HL-60 (cell line): ENCODE data around the gene AHSG.

Experiments
- DNase-seq, 2 experiments: peaks; one replicate each; pipeline ENCODE4 v3.0.0-alpha.2; 2010 to 2020; ENCODE audit warnings: low read depth in 1 of 2, low spot score in 1 of 2
- H3K27ac ChIP-seq: fragments of 250-450 bp; sonication (Bioruptor Pico); replicated peaks from 2 replicates; pipeline ENCODE4 v1.5.1; 2020; ENCODE audit warnings: mild to moderate bottlenecking, moderate library complexity
- H3K27me3 ChIP-seq: fragments of 250-450 bp; sonication (Bioruptor Pico); 2 replicates; pipeline ENCODE4 v1.5.1; 2021; ENCODE audit warnings: mild to moderate bottlenecking, moderate library complexity; ENCODE audit not compliant: insufficient read depth, poor library complexity, severe bottlenecking
- H3K4me3 ChIP-seq: replicated peaks from 2 replicates; pipeline ENCODE4 v1.5.1; 2011; ENCODE audit warnings: mild to moderate bottlenecking, control low read depth, low read length; ENCODE audit not compliant: insufficient read depth
- GABPA ChIP-seq: IDR thresholded peaks from 2 replicates; pipeline ENCODE4 v1.6.1; 2012; ENCODE audit warnings: low read depth
- POLR2AphosphoS5 ChIP-seq: IDR thresholded peaks from 2 replicates; pipeline ENCODE4 v1.6.1; 2012; ENCODE audit warnings: low read depth
- SPI1 ChIP-seq: IDR thresholded peaks from 2 replicates; pipeline ENCODE4 v1.6.1; 2012; ENCODE audit warnings: low read depth, mild to moderate bottlenecking, borderline replicate concordance
- TF ChIP-seq, protein P1 (sequence below): IDR thresholded peaks from 2 replicates; pipeline ENCODE4 v1.6.1; 2012; ENCODE audit warnings: low read depth; ENCODE audit not compliant: insufficient replicate concordance
- TF ChIP-seq, protein P2 (sequence below): IDR thresholded peaks from one replicate; pipeline ENCODE4 v1.5.1; 2011; ENCODE audit warnings: low read length, control low read depth, inconsistent platforms; ENCODE audit not compliant: insufficient read depth

Gene AHSG

DNA sequence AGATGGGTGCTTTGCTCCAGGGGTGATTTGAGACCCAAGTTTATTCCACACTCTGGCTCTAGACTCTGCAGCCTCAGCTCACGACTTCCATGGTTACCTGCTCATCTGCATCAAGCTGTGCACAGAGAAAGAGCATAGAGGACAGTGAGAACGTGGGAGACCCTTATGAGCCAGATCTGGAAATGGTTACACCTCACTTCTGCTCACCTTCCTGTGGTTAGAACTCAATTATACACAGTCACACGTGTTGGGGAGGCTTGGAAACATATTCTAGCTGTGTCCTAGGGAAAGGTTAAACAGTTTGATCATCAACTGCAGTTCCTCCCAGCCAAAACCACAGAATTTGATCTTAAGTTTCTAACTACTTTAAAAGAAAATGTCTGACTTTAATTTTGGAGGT, 29.2 kb downstream of the AHSG start:
- TF ChIP-seq SPI1 (no peak), GABPA (no peak), POLR2AphosphoS5 (no peak)
- no peak overlapping the region for H3K27ac ChIP-seq
- no peak overlapping the region for H3K4me3 ChIP-seq
- H3K27me3 ChIP-seq: peaks cover 14% of the 10 kb centered on the region
- DNase-seq: no peak

DNA sequence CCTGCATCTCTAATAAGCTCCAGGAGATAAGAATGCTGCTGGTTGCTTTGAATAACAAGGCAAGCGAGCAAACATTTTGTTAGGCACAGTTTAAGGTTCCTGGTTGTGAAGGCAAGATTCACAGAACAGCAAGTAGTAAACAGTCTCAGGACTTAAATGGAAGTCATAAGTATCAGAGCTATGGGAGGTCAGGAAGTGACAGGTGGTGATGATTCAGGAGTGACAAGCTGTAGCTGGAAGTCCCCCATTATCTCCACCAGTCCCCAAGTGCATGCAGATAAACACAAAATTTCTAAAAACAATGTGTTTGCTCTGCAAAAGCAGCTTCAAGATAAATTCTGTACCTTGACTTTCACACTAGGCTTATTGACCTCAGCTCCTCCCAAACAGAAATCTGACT, 30.6 kb downstream of the AHSG start:
- Histone ChIP-seq H3K4me3 (no peak overlapping the region), H3K27me3 (peaks cover 14% of the 10 kb centered on the region)
- no peak for DNase-seq

DNA sequence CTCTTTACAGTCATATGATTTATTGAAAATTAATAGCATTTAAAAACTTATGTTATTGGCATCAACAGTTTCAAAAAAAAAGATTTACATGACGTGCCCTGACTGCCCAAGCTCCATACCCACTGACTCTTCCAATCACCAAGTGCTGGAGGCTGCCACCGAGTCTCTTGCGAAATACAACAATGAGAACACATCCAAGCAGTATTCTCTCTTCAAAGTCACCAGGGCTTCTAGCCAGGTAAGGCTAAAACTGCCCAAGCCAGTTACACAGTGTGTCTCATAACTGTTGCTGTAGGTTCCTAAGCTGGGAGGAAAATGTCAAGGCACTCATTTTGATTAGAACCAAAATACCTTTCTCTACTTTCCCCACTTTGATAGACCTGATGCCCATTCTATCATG, 31.8 kb downstream of the AHSG start:
- H3K4me3 ChIP-seq: no peak overlapping the region
- H3K27ac ChIP-seq: no peak overlapping the region
- DNase-seq: no peak
- TF ChIP-seq, protein P1, sequence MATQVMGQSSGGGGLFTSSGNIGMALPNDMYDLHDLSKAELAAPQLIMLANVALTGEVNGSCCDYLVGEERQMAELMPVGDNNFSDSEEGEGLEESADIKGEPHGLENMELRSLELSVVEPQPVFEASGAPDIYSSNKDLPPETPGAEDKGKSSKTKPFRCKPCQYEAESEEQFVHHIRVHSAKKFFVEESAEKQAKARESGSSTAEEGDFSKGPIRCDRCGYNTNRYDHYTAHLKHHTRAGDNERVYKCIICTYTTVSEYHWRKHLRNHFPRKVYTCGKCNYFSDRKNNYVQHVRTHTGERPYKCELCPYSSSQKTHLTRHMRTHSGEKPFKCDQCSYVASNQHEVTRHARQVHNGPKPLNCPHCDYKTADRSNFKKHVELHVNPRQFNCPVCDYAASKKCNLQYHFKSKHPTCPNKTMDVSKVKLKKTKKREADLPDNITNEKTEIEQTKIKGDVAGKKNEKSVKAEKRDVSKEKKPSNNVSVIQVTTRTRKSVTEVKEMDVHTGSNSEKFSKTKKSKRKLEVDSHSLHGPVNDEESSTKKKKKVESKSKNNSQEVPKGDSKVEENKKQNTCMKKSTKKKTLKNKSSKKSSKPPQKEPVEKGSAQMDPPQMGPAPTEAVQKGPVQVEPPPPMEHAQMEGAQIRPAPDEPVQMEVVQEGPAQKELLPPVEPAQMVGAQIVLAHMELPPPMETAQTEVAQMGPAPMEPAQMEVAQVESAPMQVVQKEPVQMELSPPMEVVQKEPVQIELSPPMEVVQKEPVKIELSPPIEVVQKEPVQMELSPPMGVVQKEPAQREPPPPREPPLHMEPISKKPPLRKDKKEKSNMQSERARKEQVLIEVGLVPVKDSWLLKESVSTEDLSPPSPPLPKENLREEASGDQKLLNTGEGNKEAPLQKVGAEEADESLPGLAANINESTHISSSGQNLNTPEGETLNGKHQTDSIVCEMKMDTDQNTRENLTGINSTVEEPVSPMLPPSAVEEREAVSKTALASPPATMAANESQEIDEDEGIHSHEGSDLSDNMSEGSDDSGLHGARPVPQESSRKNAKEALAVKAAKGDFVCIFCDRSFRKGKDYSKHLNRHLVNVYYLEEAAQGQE: no peak
- TF ChIP-seq, protein P2, sequence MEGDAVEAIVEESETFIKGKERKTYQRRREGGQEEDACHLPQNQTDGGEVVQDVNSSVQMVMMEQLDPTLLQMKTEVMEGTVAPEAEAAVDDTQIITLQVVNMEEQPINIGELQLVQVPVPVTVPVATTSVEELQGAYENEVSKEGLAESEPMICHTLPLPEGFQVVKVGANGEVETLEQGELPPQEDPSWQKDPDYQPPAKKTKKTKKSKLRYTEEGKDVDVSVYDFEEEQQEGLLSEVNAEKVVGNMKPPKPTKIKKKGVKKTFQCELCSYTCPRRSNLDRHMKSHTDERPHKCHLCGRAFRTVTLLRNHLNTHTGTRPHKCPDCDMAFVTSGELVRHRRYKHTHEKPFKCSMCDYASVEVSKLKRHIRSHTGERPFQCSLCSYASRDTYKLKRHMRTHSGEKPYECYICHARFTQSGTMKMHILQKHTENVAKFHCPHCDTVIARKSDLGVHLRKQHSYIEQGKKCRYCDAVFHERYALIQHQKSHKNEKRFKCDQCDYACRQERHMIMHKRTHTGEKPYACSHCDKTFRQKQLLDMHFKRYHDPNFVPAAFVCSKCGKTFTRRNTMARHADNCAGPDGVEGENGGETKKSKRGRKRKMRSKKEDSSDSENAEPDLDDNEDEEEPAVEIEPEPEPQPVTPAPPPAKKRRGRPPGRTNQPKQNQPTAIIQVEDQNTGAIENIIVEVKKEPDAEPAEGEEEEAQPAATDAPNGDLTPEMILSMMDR: no peak
- no peak for TF ChIP-seq GABPA
- TF ChIP-seq SPI1: no peak
- no peak for TF ChIP-seq POLR2AphosphoS5
- peaks cover 14% of the 10 kb centered on the region for H3K27me3 ChIP-seq

More for the DNA sequence above, 30.6 kb downstream of the AHSG start:
- TF ChIP-seq POLR2AphosphoS5: no peak
- TF ChIP-seq, protein P1: no peak
- TF ChIP-seq GABPA: no peak
- TF ChIP-seq, protein P2: no peak
- TF ChIP-seq SPI1: no peak
- H3K27ac ChIP-seq: no peak overlapping the region

DNA sequence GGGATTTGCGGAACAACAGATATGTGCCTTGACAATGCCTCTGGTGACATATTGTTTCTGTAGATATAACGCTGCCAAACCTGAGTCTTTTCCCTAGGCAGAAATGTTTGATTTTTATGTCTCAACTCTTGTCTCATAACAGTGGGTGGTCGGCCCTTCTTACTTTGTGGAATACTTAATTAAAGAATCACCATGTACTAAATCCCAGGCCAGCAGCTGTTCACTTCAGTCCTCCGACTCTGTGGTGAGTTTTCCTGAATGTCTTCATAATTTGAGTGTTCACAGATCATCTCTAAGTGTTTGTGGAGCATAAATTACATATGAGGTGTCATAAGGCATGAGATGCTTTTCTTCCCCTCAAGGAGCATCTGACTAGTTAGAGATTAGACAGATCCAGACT, 33.2 kb downstream of the AHSG start:
- H3K27ac ChIP-seq: no peak overlapping the region
- TF ChIP-seq, protein P1: no peak
- TF ChIP-seq, protein P2: no peak
- TF ChIP-seq GABPA (no peak), SPI1 (no peak), POLR2AphosphoS5 (no peak)

More for the DNA sequence above, 33.2 kb downstream of the AHSG start:
- no peak overlapping the region for H3K4me3 ChIP-seq
- no peak for DNase-seq
- peaks cover 14% of the 10 kb centered on the region for H3K27me3 ChIP-seq
